Measurements from ENCODE around the gene HYAL2.

GRCh38 chr3:50327943-50328691 lies 5.6 kb upstream of the HYAL2 start, which contains the start of gene TUSC2:
- TF ChIP-seq CTCF (IDR thresholded peaks at IDR 0.05; ENCODE audit: borderline replicate concordance, extremely low read depth, low read length, poor library complexity, severe bottlenecking): no peak
- TF ChIP-seq EZH2 (IDR thresholded peaks at IDR 0.05; ENCODE audit: borderline replicate concordance, low read depth, low read length, severe bottlenecking): no peak
